H9 (cell line): ENCODE data around the gene PROX1. TPM values are rescaled to one million over a fixed set of nuclear protein-coding genes. Genes with fewer than 3 reads are reported as not detected.

Source experiments
- DNase-seq: peaks from one replicate; pipeline ENCODE4 v3.0.0-alpha.2; 2017
- H2AFZ ChIP-seq: one replicate; pipeline ENCODE4 v1.6.1; 2013; ENCODE audit warnings: mild to moderate bottlenecking, low read length, control low read depth, moderate library complexity
- H2AK5ac ChIP-seq: 2 replicates; pipeline ENCODE4 v1.6.1; 2013; ENCODE audit warnings: low read length, control low read depth, mixed read lengths; ENCODE audit not compliant: insufficient read length
- H2BK120ac ChIP-seq: one replicate; pipeline ENCODE4 v1.6.1; 2013; ENCODE audit warnings: low read depth, mild to moderate bottlenecking, low read length, control low read depth, inconsistent platforms; ENCODE audit not compliant: poor library complexity, severe bottlenecking
- H2BK12ac ChIP-seq: 2 replicates; pipeline ENCODE4 v1.6.1; 2013; ENCODE audit warnings: low read length, control low read depth, mixed read lengths, low read depth; ENCODE audit not compliant: insufficient read length
- H2BK15ac ChIP-seq: 2 replicates; pipeline ENCODE4 v1.6.1; 2013; ENCODE audit warnings: low read depth, low read length, control low read depth
- H2BK20ac ChIP-seq: one replicate; pipeline ENCODE4 v1.6.1; 2013; ENCODE audit warnings: low read depth, mild to moderate bottlenecking, low read length, control low read depth, inconsistent platforms; ENCODE audit not compliant: poor library complexity, severe bottlenecking
- H2BK5ac ChIP-seq: 2 replicates; pipeline ENCODE4 v1.6.1; 2013; ENCODE audit warnings: low read length, control low read depth, mixed read lengths; ENCODE audit not compliant: insufficient read length
- H3K14ac ChIP-seq: 2 replicates; pipeline ENCODE4 v1.6.1; 2013; ENCODE audit warnings: low read length, control low read depth; ENCODE audit not compliant: insufficient read depth
- H3K18ac ChIP-seq: 2 replicates; pipeline ENCODE4 v1.6.1; 2013; ENCODE audit warnings: low read depth, mild to moderate bottlenecking, mixed read lengths, low read length, control low read depth; ENCODE audit not compliant: insufficient read length
- H3K23ac ChIP-seq: 2 replicates; pipeline ENCODE4 v1.6.1; 2013; ENCODE audit warnings: low read length, control low read depth, mixed read lengths, low read depth; ENCODE audit not compliant: insufficient read length
- H3K23me2 ChIP-seq: 2 replicates; pipeline ENCODE4 v1.6.1; 2013; ENCODE audit warnings: low read depth, mild to moderate bottlenecking, mixed read lengths, low read length, control low read depth; ENCODE audit not compliant: insufficient read length, poor library complexity, severe bottlenecking
- H3K27ac ChIP-seq: 2 replicates; pipeline ENCODE4 v1.5.1; 2013; ENCODE audit warnings: low read length, control low read depth, mixed read lengths, low read depth; ENCODE audit not compliant: insufficient read length
- H3K27me3 ChIP-seq: 2 replicates; pipeline ENCODE4 v1.6.1; 2013; ENCODE audit warnings: low read length, control low read depth, inconsistent platforms; ENCODE audit not compliant: insufficient read depth
- H3K4ac ChIP-seq: 2 replicates; pipeline ENCODE4 v1.6.1; 2013; ENCODE audit warnings: low read depth, mild to moderate bottlenecking, control low read depth, inconsistent platforms, low read length, moderate library complexity
- H3K4me1 ChIP-seq: 2 replicates; pipeline ENCODE4 v1.6.1; 2013; ENCODE audit warnings: low read length, control low read depth, inconsistent platforms; ENCODE audit not compliant: insufficient read depth
- H3K4me2 ChIP-seq: 2 replicates; pipeline ENCODE4 v1.6.1; 2013; ENCODE audit warnings: low read length, control low read depth, mixed read lengths; ENCODE audit not compliant: insufficient read length, insufficient read depth
- H3K56ac ChIP-seq: 2 replicates; pipeline ENCODE4 v1.6.1; 2013; ENCODE audit warnings: low read depth, mild to moderate bottlenecking, mixed read lengths, low read length, control low read depth; ENCODE audit not compliant: insufficient read length
- H3K79me1 ChIP-seq: 2 replicates; pipeline ENCODE4 v1.6.1; 2013; ENCODE audit warnings: low read depth, mild to moderate bottlenecking, moderate library complexity, low read length, control low read depth, inconsistent platforms; ENCODE audit not compliant: insufficient read depth, poor library complexity, severe bottlenecking
- H3K79me2 ChIP-seq: 2 replicates; pipeline ENCODE4 v1.6.1; 2013; ENCODE audit warnings: low read length, control low read depth, inconsistent platforms; ENCODE audit not compliant: insufficient read depth
- H3K9ac ChIP-seq: 2 replicates; pipeline ENCODE4 v1.6.1; 2013; ENCODE audit warnings: low read length, control low read depth, mixed read lengths; ENCODE audit not compliant: insufficient read length; ENCODE audit errors: extremely low read depth
- H3K9me3 ChIP-seq: one replicate; pipeline ENCODE4 v1.6.1; 2013; ENCODE audit warnings: low read depth, low read length, inconsistent platforms; ENCODE audit not compliant: control insufficient read depth
- H3T11ph ChIP-seq: one replicate; pipeline ENCODE4 v1.6.1; 2013; ENCODE audit warnings: mild to moderate bottlenecking, low read length, control low read depth, inconsistent platforms
- H4K20me1 ChIP-seq: one replicate; pipeline ENCODE4 v1.6.1; 2013; ENCODE audit not compliant: control insufficient read depth, insufficient read length, insufficient read depth
- H4K5ac ChIP-seq: 2 replicates; pipeline ENCODE4 v1.6.1; 2013; ENCODE audit warnings: low read depth, mild to moderate bottlenecking, mixed read lengths, low read length, control low read depth; ENCODE audit not compliant: insufficient read length
- H4K8ac ChIP-seq: replicated peaks from 2 replicates; pipeline ENCODE4 v1.6.1; 2013; ENCODE audit warnings: low read length, control low read depth, mixed read lengths, low read depth; ENCODE audit not compliant: insufficient read length
- H4K91ac ChIP-seq: 2 replicates; pipeline ENCODE4 v1.6.1; 2013; ENCODE audit warnings: low read depth, mild to moderate bottlenecking, moderate library complexity, mixed read lengths, low read length, control low read depth; ENCODE audit not compliant: insufficient read length
- H3K27ac Mint-ChIP-seq, 3 experiments: 2 replicates in 2 of 3; 3 replicates in 1 of 3; pipeline ENCODE4 v1.8.0; 2020 to 2021; ENCODE audit warnings: mixed read lengths in 3 of 3, mild to moderate bottlenecking in 1 of 3, moderate library complexity in 1 of 3
- H3K27me3 Mint-ChIP-seq: 2 replicates; pipeline ENCODE4 v1.8.0; 2021; ENCODE audit warnings: low read depth, mild to moderate bottlenecking, moderate library complexity, mixed read lengths
- H3K36me3 Mint-ChIP-seq, 3 experiments: 2 replicates in 2 of 3; 3 replicates in 1 of 3; pipeline ENCODE4 v1.8.0; 2020 to 2021; ENCODE audit warnings: low read depth in 3 of 3, mixed read lengths in 3 of 3; ENCODE audit not compliant: insufficient read depth in 1 of 3
- H3K4me1 Mint-ChIP-seq, 2 experiments: 2 replicates each; pipeline ENCODE4 v1.8.0; 2020; ENCODE audit warnings: mixed read lengths in 2 of 2
- H3K4me3 Mint-ChIP-seq, 2 experiments: 2 replicates in 1 of 2; 3 replicates in 1 of 2; pipeline ENCODE4 v1.8.0; 2020 to 2021; ENCODE audit warnings: mild to moderate bottlenecking in 2 of 2, mixed read lengths in 2 of 2, moderate library complexity in 1 of 2
- H3K9me3 Mint-ChIP-seq, 2 experiments: 2 replicates in 1 of 2; 3 replicates in 1 of 2; pipeline ENCODE4 v1.8.0; 2020; ENCODE audit warnings: mild to moderate bottlenecking in 2 of 2, mixed read lengths in 2 of 2, moderate library complexity in 1 of 2
- CTCF ChIP-seq: fragments of 200-600 bp; sonication (generic); conservative IDR thresholded peaks from 3 replicates; pipeline ENCODE4 v1.8.0; 2021; ENCODE audit warnings: antibody characterized with exemption, mild to moderate bottlenecking
- WGBS: extraction: QIAGEN DNeasy Blood & Tissue Kit; methylation state at CpG from one replicate; pipeline ENCODE4 v1.1.7; 2013; ENCODE audit warnings: missing lambda C conversion rate, low lambda C conversion rate, mixed read lengths; ENCODE audit not compliant: insufficient read length; ENCODE audit errors: extremely low coverage; 5-methylcytosine and 5-hydroxymethylcytosine counted together
- total RNA-seq: library from RNA; stranded (reverse); gene quantifications from 2 replicates; pipeline ENCODE4 v1.2.1, GENCODE V29; 2021

The PROX1 gene
- total RNA-seq, 1 experiment from 2014 or later = 0.72 TPM

- no peak overlapping the region for H3K4ac ChIP-seq
- no peak overlapping the region for H2BK20ac ChIP-seq
- H3K27me3 ChIP-seq = no peaks in the 10 kb centered on the region
- H4K91ac ChIP-seq = no peak overlapping the region
- peaks cover 60 to 68% of the 10 kb centered on the region in 2 experiments for H3K4me1 Mint-ChIP-seq
- no peak overlapping the region for H3K56ac ChIP-seq
- no peaks in the 10 kb centered on the region for H3K79me2 ChIP-seq
- no peak overlapping the region for H3K23ac ChIP-seq
- DNase-seq = no peak
- H3K27ac ChIP-seq = no peak overlapping the region
- no peak overlapping the region for H4K8ac ChIP-seq
- no peak overlapping the region for H3K18ac ChIP-seq
- peaks cover 6% of the 10 kb centered on the region for H3K27me3 Mint-ChIP-seq
- no peak overlapping the region for H2BK12ac ChIP-seq
- no peak overlapping the region for H2AK5ac ChIP-seq
- H3K9ac ChIP-seq = no peak overlapping the region
- no CpG with 5 or more reads among the region's 6 CpGs for WGBS
- no peak overlapping the region for H2BK15ac ChIP-seq
- TF ChIP-seq CTCF = no peak
- no peaks in the 10 kb centered on the region; a peak in 1 of 7 replicates for H3K36me3 Mint-ChIP-seq
- H3K4me3 Mint-ChIP-seq = no peak overlapping the region
- no peak overlapping the region for H2AFZ ChIP-seq
- H3K9me3 ChIP-seq = no peaks in the 10 kb centered on the region
- no peaks in the 10 kb centered on the region for H4K20me1 ChIP-seq
- no peak overlapping the region for H3K14ac ChIP-seq
- peak overlapping the region; percentile 3 for H2BK120ac ChIP-seq
- no peak overlapping the region; a peak in 1 of 7 replicates for H3K27ac Mint-ChIP-seq
- peaks cover 0 to 3% of the 10 kb centered on the region in 2 experiments; a peak in 1 of 5 replicates for H3K9me3 Mint-ChIP-seq
- no peak overlapping the region for H2BK5ac ChIP-seq
- no peak overlapping the region for H3T11ph ChIP-seq
- H3K23me2 ChIP-seq = no peaks in the 10 kb centered on the region
- H4K5ac ChIP-seq = no peak overlapping the region
- H3K4me2 ChIP-seq = no peak overlapping the region
- H3K79me1 ChIP-seq = no peaks in the 10 kb centered on the region
- H3K4me1 ChIP-seq = peaks cover 20% of the 10 kb centered on the region
Observed at GRCh38 chr1:214029796-214030195, 42.0 kb downstream of the PROX1 start.
